ENCODE data around the gene SHB. TPM values are rescaled to one million over a fixed set of nuclear protein-coding genes. Genes with fewer than 3 reads are reported as not detected.
A peak's percentile ranks its signal among the peaks of the same experiment; 100 is the strongest.

Gene SHB
- total RNA-seq, 1 donor, result 19.9 TPM

GRCh38 chr9:38064842-38065368 is 4.1 kb downstream of the SHB start:
- no peak overlapping the region for H3K4me3 ChIP-seq (ENCODE audit: low read depth, low read length)
- DNase-seq (ENCODE audit: low read depth), result no peak
- TF ChIP-seq CTCF (IDR thresholded peaks at IDR 0.05; ENCODE audit: insufficient read depth, low read depth, low read length), result no peak

- no peak for TF ChIP-seq CTCF (IDR thresholded peaks at IDR 0.05; ENCODE audit: insufficient read depth, low read depth, low read length)
- H3K4me3 ChIP-seq (ENCODE audit: low read depth, low read length), result no peak overlapping the region
- no peak for DNase-seq (ENCODE audit: low read depth)
These were observed 5.7 kb downstream of the SHB start for GRCh38 chr9:38063363-38063707.

- no peak for TF ChIP-seq CTCF (IDR thresholded peaks at IDR 0.05; ENCODE audit: insufficient read depth, low read depth, low read length)
- DNase-seq (ENCODE audit: low read depth), result peak; percentile 93
- H3K4me3 ChIP-seq (ENCODE audit: low read depth, low read length), result no peak overlapping the region
These were observed 6.3 kb downstream of the SHB start for GRCh38 chr9:38062498-38063362.

- no peak for DNase-seq (ENCODE audit: low read depth)
- no peak overlapping the region for H3K4me3 ChIP-seq (ENCODE audit: low read depth, low read length)
- no peak for TF ChIP-seq CTCF (IDR thresholded peaks at IDR 0.05; ENCODE audit: insufficient read depth, low read depth, low read length)
These were observed 6.9 kb downstream of the SHB start for GRCh38 chr9:38062106-38062497.

- H3K4me3 ChIP-seq (ENCODE audit: low read depth, low read length), result no peak overlapping the region
- peak; percentile 80 for DNase-seq (ENCODE audit: low read depth)
- TF ChIP-seq CTCF (IDR thresholded peaks at IDR 0.05; ENCODE audit: insufficient read depth, low read depth, low read length), result no peak
These were observed 7.6 kb downstream of the SHB start for GRCh38 chr9:38061326-38061977.

GRCh38 chr9:38060681-38061080 is 8.3 kb downstream of the SHB start:
- no peak overlapping the region for H3K4me3 ChIP-seq (ENCODE audit: low read depth, low read length)
- TF ChIP-seq CTCF (IDR thresholded peaks at IDR 0.05; ENCODE audit: insufficient read depth, low read depth, low read length), result no peak
- DNase-seq (ENCODE audit: low read depth), result no peak
